Psoas muscle (tissue), 8 donors: ENCODE data around the gene GALNTL6. TPM values are rescaled to one million over a fixed set of nuclear protein-coding genes. Genes with fewer than 3 reads are reported as not detected.

Source experiments
- ATAC-seq, 4 donors: fragments of 200-7000 bp; cut with Tn5 transposase; one replicate each; pipeline ENCODE4 v1.9.1; 2020; ENCODE audit warnings: moderate library complexity in 3 of 4, mild to moderate bottlenecking in 2 of 4
- DNase-seq, 2 donors: peaks; one replicate each; pipeline ENCODE4 v3.0.0-alpha.2; 2020
- H3K27ac ChIP-seq: fragments of 200-600 bp; one replicate; pipeline ENCODE4 v1.8.0; 2022
- H3K27me3 ChIP-seq, 3 donors: fragments of 200-600 bp in 1 of 3; one replicate each; pipeline versions ENCODE4 v1.6.1 to v1.8.0; 2013 to 2022; ENCODE audit warnings: low read length in 2 of 3, mild to moderate bottlenecking in 2 of 3, moderate library complexity in 1 of 3; ENCODE audit not compliant: insufficient read depth in 3 of 3
- H3K36me3 ChIP-seq, 2 donors: fragments of 200-600 bp in 1 of 2; one replicate each; pipeline versions ENCODE4 v1.6.1 to v1.8.0; 2013 to 2022; ENCODE audit warnings: low read depth in 1 of 2, mild to moderate bottlenecking in 1 of 2, moderate library complexity in 1 of 2; ENCODE audit not compliant: insufficient read depth in 1 of 2
- H3K4me1 ChIP-seq: fragments of 200-600 bp; one replicate; pipeline ENCODE4 v1.8.0; 2022
- H3K4me3 ChIP-seq: fragments of 200-600 bp; one replicate; pipeline ENCODE4 v1.8.0; 2022; ENCODE audit warnings: mild to moderate bottlenecking
- H3K9me3 ChIP-seq: fragments of 200-600 bp; one replicate; pipeline ENCODE4 v1.8.0; 2022
- CTCF ChIP-seq: fragments of 200-600 bp; IDR thresholded peaks from one replicate; pipeline ENCODE4 v1.8.0; 2022; ENCODE audit warnings: antibody characterized with exemption
- WGBS, 3 donors: extraction: QIAGEN DNeasy Blood & Tissue Kit; methylation state at CpG; one replicate each; pipeline versions ENCODE4 v1.1.6 to v1.1.7; 2013; 5-methylcytosine and 5-hydroxymethylcytosine counted together
- intact Hi-C, 2 donors: fragments of 100-400 bp; cut with DNase I; formaldehyde crosslinking; loops; one replicate each; pipeline versions ENCODE4 v1.11.0 to v1.14.2; 2022
- polyA plus RNA-seq, 3 donors: library from polyadenylated mRNA; stranded (reverse); fragments of 200-250 nt; gene quantifications; one replicate each; pipeline ENCODE4 v1.2.3, GENCODE V29; 2013
- total RNA-seq, 4 donors: library from RNA; stranded (reverse); fragmentation: NEBNext Ultra II Directional in 2 of 4; extraction: Animal tissue kit (Norgen Biotek cat#: 25700) in 2 of 4; gene quantifications; one replicate each; pipeline versions ENCODE4 v1.2.1 to v1.2.4, GENCODE V29; 2021 to 2023
- donor health status: healthy with polysubstance abuse.
- donor health status: DM: no; HTN: no; CAD: no; lungs with moderate emphysema.
- donor health status: Bipolar disorder and iron deficiency.
- donor health status: healthy.
- donor health status: DM: yes; HTN: yes; CAD: no.
- donor health status: DM: no; HTN: no; CAD: no.
- donor health status: DM: no; HTN: no; CAD: no.
- donor health status: DM: yes; HTN: yes; CAD: no.

GALNTL6 gene
- total and polyA plus RNA-seq, 7 donors: 0.01 to 0.91 (median 0.21) TPM; not detected in 3

- Histone ChIP-seq H3K27me3 (no peaks in the 10 kb centered on the region), H3K4me1 (no peaks in the 10 kb centered on the region), H3K9me3 (no peaks in the 10 kb centered on the region), H3K4me3 (no peak overlapping the region), H3K27ac (no peak overlapping the region), H3K36me3 (no peaks in the 10 kb centered on the region)
- ATAC-seq (no peak), DNase-seq (no peak)
- intact Hi-C loops: no loop called here
- WGBS, 3 donors: 82 to 86% (median 86%) methylated on average over 4 of the region's 4 CpGs
- no peak for TF ChIP-seq CTCF
Measured at GRCh38 chr4:172243551-172243950, 430.3 kb downstream of the GALNTL6 start.

DNA sequence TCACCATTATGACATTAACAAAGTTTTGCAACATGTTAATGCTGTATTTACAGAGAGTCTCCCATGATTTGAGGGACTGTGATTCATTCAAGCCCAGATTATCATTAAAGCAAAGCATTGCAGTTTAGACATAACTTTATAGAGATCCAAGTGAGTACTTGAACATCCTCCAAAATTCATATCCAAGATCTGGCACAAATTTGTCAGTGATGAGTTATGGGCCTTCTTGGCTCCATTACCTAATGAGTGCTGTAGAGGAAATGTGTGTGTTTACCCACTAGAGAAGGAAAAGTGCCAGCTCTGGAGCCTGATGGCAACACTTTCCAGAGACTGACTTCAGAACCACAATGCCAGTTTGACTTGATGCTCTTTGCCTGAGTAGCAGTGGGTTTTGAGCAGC, 432.3 kb downstream of the GALNTL6 start:
- TF ChIP-seq CTCF: no peak
- intact Hi-C loops: no loop called here
- Histone ChIP-seq H3K27me3 (no peaks in the 10 kb centered on the region), H3K9me3 (no peaks in the 10 kb centered on the region), H3K27ac (no peak overlapping the region), H3K36me3 (no peaks in the 10 kb centered on the region), H3K4me1 (no peaks in the 10 kb centered on the region), H3K4me3 (no peak overlapping the region)
- DNase-seq (no peak), ATAC-seq (no peak)

DNA sequence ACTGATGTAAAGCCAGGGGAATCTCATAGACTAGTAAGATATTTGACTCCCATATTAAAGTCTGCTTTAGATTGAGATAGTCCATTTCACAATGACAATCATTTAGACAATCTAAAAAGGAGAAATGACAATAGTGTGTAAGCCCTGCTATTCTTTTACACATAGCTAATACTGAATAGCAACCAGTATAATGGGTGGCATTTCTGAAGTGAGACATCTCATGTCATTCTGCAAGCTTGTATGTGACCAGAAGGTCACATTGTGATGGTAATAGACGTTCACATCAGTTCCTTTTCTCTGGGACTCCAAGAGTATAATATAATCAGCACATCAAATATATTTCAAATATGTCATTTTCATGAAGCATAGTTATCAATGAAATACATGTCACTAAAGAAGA, 440.2 kb downstream of the GALNTL6 start:
- intact Hi-C loops: no loop called here
- WGBS, 3 donors: 36 to 37% (median 37%) methylated on average over 1 of the region's 1 CpG

DNA sequence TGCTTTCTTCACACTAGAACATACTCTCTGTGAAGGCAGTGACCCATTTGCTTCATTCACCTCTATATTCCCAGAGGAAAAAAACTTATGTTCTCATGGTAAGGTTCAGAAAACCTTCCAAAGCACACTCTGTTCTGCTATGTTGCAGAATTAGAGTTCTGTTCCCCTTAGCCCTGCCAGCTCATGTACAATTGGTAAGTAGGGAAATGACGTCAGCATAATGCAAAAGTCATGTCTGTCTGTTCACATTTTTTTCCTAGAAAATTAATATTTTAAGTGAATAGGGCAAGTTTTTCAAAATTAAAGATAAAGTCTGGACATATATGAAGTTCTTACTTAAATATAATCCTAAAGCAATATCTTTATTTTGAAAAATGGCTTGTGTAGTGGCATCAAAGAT, 443.6 kb downstream of the GALNTL6 start:
- ATAC-seq (no peak), DNase-seq (no peak)
- Histone ChIP-seq H3K36me3 (no peaks in the 10 kb centered on the region), H3K9me3 (no peaks in the 10 kb centered on the region), H3K27me3 (no peaks in the 10 kb centered on the region), H3K4me3 (no peak overlapping the region), H3K4me1 (no peaks in the 10 kb centered on the region), H3K27ac (no peak overlapping the region)
- 62 to 70% (median 63%) methylated on average over 1 of the region's 1 CpG for WGBS, 3 donors
- TF ChIP-seq CTCF: no peak
- intact Hi-C loops: no loop called here

More for the DNA sequence above, 440.2 kb downstream of the GALNTL6 start:
- no peaks in the 10 kb centered on the region for H3K27me3 ChIP-seq
- ATAC-seq (no peak), DNase-seq (no peak)
- H3K36me3 ChIP-seq: no peaks in the 10 kb centered on the region
- no peaks in the 10 kb centered on the region for H3K4me1 ChIP-seq
- H3K9me3 ChIP-seq: no peaks in the 10 kb centered on the region
- TF ChIP-seq CTCF: no peak
- no peak overlapping the region for H3K4me3 ChIP-seq
- H3K27ac ChIP-seq: no peak overlapping the region

- Histone ChIP-seq H3K27ac (no peak overlapping the region), H3K4me1 (no peaks in the 10 kb centered on the region), H3K9me3 (no peaks in the 10 kb centered on the region), H3K27me3 (no peaks in the 10 kb centered on the region), H3K36me3 (no peaks in the 10 kb centered on the region), H3K4me3 (no peak overlapping the region)
- ATAC-seq (no peak), DNase-seq (no peak)
- TF ChIP-seq CTCF: no peak
- 32 to 40% (median 40%) methylated on average over 2 of the region's 2 CpGs for WGBS, 3 donors
- intact Hi-C loops: no loop called here
Measured at GRCh38 chr4:172270397-172270796, 457.2 kb downstream of the GALNTL6 start.
